Activated CD4-positive, alpha-beta T cell treated with anti-CD3 and anti-CD28 coated beads, Interleukin-2, amount 50 U/mL, for 16 hours (primary cell): ENCODE results near the gene ARHGEF10L.
"Not testable (repeated sequence)": the region's sequence is repeated elsewhere in the genome, so short reads cannot be mapped to it uniquely, and the experiment has no call there.

ENCODE experiments used
- DNase-seq: peaks from one replicate; pipeline ENCODE4 v3.0.0-alpha.2; 2020

Gene ARHGEF10L

GRCh38 chr1:17723684-17724083, 184.2 kb downstream of the ARHGEF10L start:
- DNase-seq, result no peak

GRCh38 chr1:17724150-17724549, 184.7 kb downstream of the ARHGEF10L start:
- DNase-seq, result no peak

- no peak for DNase-seq
Observed at GRCh38 chr1:17725084-17725719, 185.7 kb downstream of the ARHGEF10L start.

- DNase-seq, result no peak
Observed at GRCh38 chr1:17725811-17726582, 186.5 kb downstream of the ARHGEF10L start.

- DNase-seq, result no peak
Observed at GRCh38 chr1:17728123-17728712, 188.7 kb downstream of the ARHGEF10L start.

- no peak for DNase-seq
Observed at GRCh38 chr1:17729248-17729647, 189.8 kb downstream of the ARHGEF10L start.

- DNase-seq, result no peak
Observed at GRCh38 chr1:17729909-17730308, 190.4 kb downstream of the ARHGEF10L start.

GRCh38 chr1:17731460-17731859, 192.0 kb downstream of the ARHGEF10L start:
- no peak for DNase-seq

DNA sequence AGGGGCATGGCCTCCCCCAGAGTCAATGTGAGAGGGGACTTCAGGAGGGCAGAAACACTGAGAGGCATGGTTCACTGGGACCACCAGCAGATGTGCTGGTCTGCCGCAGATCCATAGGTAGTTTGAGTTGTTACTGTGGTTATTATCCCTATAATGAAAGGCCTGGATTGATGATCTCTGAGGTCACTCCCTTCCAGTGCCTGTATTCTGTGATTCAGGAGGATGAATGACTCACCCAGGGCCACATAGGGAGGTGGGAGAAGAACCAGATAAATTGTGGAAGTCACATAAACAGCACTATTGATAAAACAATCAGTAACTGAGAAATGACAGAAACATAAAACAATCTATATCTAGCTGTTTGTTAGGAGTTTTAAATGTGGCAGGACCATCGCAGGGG, 193.0 kb downstream of the ARHGEF10L start:
- no peak for DNase-seq

DNA sequence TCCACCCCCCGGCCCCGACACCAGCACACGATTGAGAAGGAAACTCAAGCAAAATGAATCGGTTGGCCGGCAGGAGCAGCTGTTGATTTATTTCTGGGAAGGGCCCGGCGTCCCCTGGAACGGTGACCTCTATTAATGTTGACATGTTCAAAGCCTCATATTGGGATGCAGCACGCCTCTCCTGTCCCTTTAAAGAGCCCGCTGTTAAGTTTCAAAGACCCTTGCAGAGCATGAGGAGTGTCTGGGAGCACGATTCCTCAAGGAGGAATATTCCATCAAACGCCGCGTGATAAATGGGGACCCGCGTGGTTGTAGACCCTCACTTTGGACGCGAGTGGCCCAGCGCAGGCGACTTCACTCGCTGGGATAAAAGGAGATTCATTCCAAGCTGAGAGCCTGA, 194.2 kb downstream of the ARHGEF10L start:
- no peak for DNase-seq

GRCh38 chr1:17734609-17735008, 195.1 kb downstream of the ARHGEF10L start:
- DNase-seq, result no peak

DNA sequence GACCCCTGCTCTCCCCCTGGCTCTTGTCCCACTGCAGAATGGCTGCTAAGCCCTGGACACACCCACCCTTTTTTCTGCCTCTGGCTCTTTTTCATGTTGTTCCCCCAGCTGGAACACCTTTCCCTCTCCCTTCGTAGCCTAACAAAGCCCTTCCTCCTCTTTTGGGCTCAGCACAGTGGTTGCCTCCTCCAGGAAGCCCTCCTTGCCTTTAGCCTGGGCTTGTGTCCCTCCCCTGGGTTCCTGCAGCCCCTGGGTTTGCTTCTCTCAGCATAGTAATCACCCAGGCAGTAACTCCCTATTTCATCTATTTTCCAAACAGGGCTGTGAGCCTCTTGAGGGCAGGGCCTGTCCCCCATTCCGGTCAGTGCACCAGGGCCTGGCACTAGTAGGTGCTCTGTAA, 195.8 kb downstream of the ARHGEF10L start:
- no peak for DNase-seq

DNA sequence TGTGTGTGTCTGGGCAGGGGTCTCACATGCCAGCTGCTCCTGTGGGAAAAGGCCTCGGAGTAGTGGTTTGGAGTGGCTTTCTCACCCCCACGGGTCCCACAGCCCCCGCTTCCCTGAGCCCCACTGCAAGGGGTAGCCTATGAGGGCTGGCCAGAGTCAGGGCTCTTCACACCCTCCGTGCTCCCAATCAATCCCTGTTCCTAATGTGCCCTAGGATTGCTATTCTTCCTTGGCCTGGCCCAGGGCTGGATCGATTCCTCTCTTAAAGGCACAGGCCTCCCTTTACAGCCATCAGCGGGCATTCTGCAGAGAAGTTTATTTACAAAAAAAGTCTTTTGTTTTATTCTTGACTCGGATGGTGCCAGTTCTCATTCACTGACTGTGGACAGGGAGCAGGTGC, 196.3 kb downstream of the ARHGEF10L start:
- DNase-seq, result no peak

DNA sequence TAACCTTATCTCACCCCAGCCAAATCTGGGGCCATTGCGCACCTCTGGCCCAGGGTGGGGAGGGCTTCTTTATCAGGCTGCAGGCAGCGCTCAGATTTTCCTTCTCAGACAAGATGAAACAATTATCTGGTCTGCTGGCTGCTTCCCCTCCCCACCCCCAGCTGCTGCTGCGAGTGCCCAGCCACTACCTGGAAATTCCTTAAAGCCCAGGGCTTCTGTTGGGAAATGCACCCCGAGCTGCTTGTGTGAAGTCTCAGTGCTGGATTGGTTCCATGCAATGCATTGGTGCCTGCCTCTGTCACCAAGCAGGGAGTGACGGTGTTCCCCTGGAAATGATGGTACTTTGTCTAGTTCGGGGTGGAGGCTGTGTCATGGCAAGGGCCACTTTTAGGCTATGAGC, 197.1 kb downstream of the ARHGEF10L start:
- no peak for DNase-seq

- no peak for DNase-seq
Observed at GRCh38 chr1:17739050-17739449, 199.6 kb downstream of the ARHGEF10L start.

DNA sequence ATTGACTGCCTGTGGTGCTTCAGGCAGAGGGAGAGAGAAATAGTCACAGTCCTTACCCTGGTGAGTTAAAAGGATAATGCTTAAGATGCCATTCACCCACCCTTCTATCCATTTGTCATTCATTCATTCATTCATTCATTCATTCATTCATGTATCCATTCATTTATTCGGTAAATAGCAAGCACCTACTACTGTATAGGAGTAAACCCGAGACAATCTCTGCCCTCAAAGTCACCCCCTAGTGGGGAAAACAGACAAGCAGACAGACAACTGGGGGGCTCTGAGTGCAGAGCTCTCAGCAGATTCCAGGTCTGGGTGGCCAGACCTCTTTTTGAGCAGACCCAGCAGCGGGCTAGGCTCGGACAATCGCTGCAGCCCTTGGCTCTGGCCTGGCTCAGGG, 201.6 kb downstream of the ARHGEF10L start:
- DNase-seq, result no peak

DNA sequence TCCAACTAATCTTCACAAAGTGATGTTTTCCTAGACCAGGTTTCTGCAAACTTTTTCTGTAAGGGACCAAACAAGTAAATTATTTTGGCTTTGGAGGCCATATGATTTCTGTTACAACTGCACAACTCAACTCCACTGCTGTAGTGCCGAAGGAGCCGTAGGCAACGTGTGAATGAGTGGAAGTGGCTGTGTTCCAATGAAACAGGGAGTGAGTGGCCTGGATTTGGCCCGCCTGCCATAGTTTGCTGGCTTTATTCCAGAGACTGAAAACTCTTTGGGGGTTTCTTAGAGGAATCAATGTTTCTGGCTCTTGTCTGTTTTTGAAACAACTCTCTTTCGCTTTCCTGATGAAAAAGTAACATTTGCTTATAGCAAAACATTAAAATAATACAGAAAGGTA, 203.1 kb downstream of the ARHGEF10L start:
- no peak for DNase-seq

DNA sequence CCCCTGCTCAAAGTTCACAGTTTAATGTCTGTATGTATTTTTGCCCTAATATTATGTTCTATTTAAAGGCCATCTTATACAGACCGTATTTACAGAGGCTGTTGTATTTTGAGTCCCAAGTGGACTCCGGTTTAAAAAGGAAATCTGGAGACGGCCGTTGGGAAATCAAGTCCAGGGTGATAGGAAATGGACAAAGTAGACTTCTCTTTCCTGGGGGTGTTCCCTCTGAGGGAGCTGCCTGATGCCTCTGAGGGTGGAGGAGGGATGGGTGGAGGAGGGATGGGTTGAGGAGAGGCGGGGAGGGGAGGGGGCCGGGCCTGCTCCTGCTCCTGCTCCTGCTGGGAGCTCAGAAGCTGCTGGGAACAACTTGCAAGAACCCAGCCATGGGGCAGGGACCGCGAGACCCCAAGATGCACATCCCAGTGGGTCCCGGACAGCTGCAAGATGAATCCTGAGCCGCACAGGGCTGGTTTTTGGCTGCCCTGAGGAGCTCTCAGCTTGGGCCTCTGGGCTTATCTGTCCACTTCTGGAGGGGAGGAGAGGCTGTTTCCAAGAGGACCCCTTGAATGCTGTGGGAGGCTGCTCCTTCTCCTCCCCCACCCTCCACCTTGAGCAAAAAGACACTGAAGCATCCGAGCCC, 203.6 kb downstream of the ARHGEF10L start:
- DNase-seq, result no peak

DNA sequence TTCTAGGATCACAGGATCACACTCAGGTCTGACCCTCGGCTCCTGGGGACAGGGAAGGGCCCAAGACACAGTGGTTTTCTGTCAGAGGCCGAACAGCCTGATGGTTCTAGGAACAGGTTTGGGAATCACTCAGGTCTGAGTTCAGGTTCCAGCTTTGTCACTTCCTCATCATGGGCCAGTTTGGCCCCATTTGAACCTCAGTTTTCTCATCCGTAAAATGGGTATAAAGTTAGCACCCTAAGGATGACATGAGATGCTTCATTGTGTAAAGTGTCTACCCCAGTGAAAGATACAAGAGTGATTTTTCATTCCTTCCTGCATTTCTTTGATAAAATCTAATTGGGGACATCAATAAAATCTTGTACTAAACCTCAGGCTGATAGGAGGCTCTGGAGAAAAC, 204.4 kb downstream of the ARHGEF10L start:
- DNase-seq, result no peak

DNA sequence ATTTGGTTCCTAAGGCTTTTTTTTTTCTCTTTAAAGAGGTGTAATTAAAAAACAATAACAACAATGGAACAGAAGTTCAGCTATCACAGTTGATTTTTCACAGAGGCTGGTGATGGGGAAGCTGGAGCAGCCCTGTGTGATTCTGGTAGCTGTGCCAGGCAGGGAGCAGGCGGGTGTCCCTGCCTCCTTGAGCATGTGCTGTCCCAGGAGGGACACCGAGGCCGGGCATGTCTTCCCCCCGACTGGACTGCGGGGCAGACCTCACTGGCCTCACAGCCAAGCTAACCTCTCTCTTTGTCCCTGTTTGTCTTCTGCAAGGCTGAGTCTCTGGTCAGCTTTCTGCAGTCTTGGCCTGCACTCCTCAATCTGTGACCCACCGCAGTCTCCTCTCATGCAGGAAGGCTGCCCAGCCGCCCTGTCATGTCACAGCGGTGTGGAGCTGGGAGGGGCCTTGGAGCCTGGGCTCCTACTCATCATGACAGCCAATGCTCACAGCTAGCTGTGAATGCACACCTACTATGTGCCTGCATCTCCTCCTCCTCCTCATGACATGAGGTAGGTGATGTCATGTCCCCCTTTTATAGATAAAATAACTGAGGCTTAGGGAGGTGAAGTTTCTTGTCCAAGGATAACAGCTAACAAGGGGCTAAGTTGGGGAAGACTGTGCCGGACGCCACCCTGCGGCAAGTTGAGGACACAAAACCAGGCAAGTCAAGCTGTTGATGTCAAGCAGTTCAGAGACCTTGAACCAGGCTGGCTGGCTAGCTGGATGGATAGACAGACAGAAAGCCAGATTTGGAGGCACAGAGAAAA, 205.4 kb downstream of the ARHGEF10L start:
- DNase-seq, result no peak

DNA sequence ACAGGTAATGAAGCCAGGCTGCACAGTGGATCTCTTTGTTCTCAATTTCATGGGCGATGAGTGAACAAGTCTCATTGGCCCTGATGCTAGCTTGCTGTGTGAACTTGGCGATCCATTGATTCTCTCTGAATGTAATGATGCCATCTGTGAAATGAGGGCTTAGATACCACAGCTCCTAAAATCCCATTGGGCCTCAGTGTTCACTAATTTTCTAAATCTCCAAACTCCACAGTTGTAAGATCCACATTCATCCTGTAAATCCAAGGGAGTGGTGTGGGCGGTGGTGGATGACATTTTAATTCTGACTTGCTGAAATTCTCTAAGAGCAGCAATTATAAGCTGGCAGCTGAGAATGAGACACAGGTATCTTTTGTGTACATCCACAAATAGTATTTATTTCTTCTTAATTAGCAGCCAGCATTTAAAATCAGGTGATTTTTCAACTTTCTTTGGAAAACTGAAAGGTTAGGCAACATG, 206.0 kb downstream of the ARHGEF10L start:
- DNase-seq, result no peak

DNA sequence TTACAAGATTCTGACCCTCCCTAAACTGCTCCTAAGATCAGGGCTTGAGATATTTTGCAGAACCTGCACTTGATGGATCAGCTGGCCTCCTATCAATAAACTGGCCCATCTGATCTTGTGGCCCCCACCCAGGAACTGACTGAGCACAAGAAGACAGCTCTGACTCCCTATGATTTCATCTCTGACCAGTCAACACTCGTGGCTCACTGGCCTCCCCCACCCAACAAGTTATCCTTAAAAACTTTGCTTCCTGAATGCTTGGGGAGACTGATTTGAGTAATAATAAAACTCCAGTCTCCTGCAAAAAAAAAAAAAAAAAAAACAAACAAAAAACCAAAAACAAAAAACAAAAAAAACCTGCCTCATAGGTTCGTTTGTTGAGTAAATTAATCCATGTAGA, 206.8 kb downstream of the ARHGEF10L start:
- not testable (repeated sequence) for DNase-seq

GRCh38 chr1:17746920-17747319, 207.4 kb downstream of the ARHGEF10L start:
- no peak for DNase-seq
